K562 (cell line): Measurements from ENCODE around the gene FIS1.

Experiments
- CBX3 ChIP-seq, 2 experiments: IDR thresholded peaks; 1 replicate in 1 of 2; 2 replicates in 1 of 2; pipeline ENCODE4 v1.6.1; 2012; ENCODE audit warnings: inconsistent platforms in 2 of 2, low read length in 2 of 2, borderline replicate concordance in 1 of 2, control low read depth in 1 of 2
- KDM2B ChIP-seq: fragments of 250-450 bp; sonication (Bioruptor Pico); IDR thresholded peaks from 2 replicates; pipeline ENCODE4 v1.8.0; 2021; ENCODE audit warnings: mild to moderate bottlenecking, moderate library complexity
- NRF1 ChIP-seq, 2 experiments: fragments of 450-650 bp; IDR thresholded peaks in 1 of 2; conservative IDR thresholded peaks in 1 of 2; 2 replicates each; pipeline ENCODE4 v1.6.1; 2014; ENCODE audit warnings: mild to moderate bottlenecking in 2 of 2

DNA sequence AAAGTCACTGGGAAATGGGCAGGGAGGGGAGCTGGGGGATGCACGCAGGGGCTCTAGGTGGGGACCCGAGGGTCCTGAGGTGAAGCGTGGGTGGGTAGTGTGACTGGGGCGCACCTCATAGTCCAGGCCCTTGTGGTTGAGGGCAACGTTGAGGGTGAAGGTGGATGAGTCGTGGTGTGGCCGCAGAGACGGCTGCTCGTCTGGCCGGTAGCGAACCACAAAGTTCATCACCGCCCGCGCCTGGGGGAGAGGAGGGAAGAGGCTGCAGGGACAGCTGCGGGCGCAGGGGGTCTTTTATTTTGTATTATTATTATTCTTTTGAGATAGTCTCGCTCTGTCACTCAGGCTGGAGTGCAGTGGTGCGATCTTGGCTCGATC lies 38.2 kb downstream of the FIS1 start:
- TF ChIP-seq CBX3 (IDR thresholded peaks at IDR 0.05; ENCODE audit: borderline replicate concordance in 1 of 2, low read length in 2 of 2) (no peak), NRF1 (conservative IDR thresholded peaks at IDR 0.05 in 1 of 2, IDR thresholded peaks at IDR 0.05 in 1 of 2) (no peak), KDM2B (CRISPR knock-in tag) (no peak)
